LNCaP clone FGC (cell line): ENCODE data around the gene TIGD1.
A peak's percentile ranks its signal among the peaks of the same experiment; 100 is the strongest.

ENCODE experiments used
- DNase-seq: peaks from one replicate; pipeline ENCODE4 v3.0.0-alpha.2; 2011; ENCODE audit warnings: low read depth
- H3K4me3 ChIP-seq: 2 replicates; pipeline ENCODE4 v1.5.1; 2011; ENCODE audit warnings: mild to moderate bottlenecking, low read depth, low read length, control low read depth
- CTCF ChIP-seq: IDR thresholded peaks from 2 replicates; pipeline ENCODE4 v1.5.1; 2012; ENCODE audit warnings: mild to moderate bottlenecking; ENCODE audit not compliant: control insufficient read depth, insufficient read depth; ENCODE audit errors: extremely low read depth

Gene TIGD1

GRCh38 chr2:232588031-232588430 lies 37.7 kb upstream of the TIGD1 start:
- H3K4me3 ChIP-seq = no peak overlapping the region
- no peak for DNase-seq
- TF ChIP-seq CTCF = no peak

- no peak for TF ChIP-seq CTCF
- no peak for DNase-seq
Observed at GRCh38 chr2:232587512-232587911, 37.2 kb upstream of the TIGD1 start.

GRCh38 chr2:232586943-232587505 lies 36.7 kb upstream of the TIGD1 start:
- TF ChIP-seq CTCF = no peak
- DNase-seq = no peak
- H3K4me3 ChIP-seq = no peak overlapping the region

More at GRCh38 chr2:232587512-232587911, 37.2 kb upstream of the TIGD1 start:
- H3K4me3 ChIP-seq = no peak overlapping the region

- no peak overlapping the region for H3K4me3 ChIP-seq
- no peak for DNase-seq
- TF ChIP-seq CTCF = no peak
Observed at GRCh38 chr2:232584238-232584637, 33.9 kb upstream of the TIGD1 start.

- TF ChIP-seq CTCF = no peak
- no peak overlapping the region for H3K4me3 ChIP-seq
- no peak for DNase-seq
Observed at GRCh38 chr2:232581725-232582124, 31.4 kb upstream of the TIGD1 start.

GRCh38 chr2:232580648-232580981 lies 30.3 kb upstream of the TIGD1 start:
- peak overlapping the region; percentile 2; the same call in 1 of the 2 replicates for H3K4me3 ChIP-seq
- DNase-seq = no peak
- no peak for TF ChIP-seq CTCF

- no peak for DNase-seq
- TF ChIP-seq CTCF = no peak
- H3K4me3 ChIP-seq = no peak overlapping the region
Observed at GRCh38 chr2:232578626-232579025, 28.3 kb upstream of the TIGD1 start.
